ENCODE data around the gene AKR1A1.

GRCh38 chr1:45594412-45594811 lies 43.8 kb downstream of the AKR1A1 start:
- TF ChIP-seq RNF2 (IDR thresholded peaks at IDR 0.05; ENCODE audit: borderline replicate concordance, low read depth, low read length, missing control alignments, poor library complexity, severe bottlenecking) (no peak), RAD21 (IDR thresholded peaks at IDR 0.05 in 1 of 2, conservative IDR thresholded peaks at IDR 0.05 in 1 of 2; ENCODE audit: low read depth in 2 of 2, low read length in 2 of 2) (no peak), EP300 (IDR thresholded peaks at IDR 0.05; ENCODE audit: borderline replicate concordance in 1 of 2, low read depth in 2 of 2, low read length in 2 of 2) (no peak), POLR2A (IDR thresholded peaks at IDR 0.05; ENCODE audit: control extremely low read depth in 1 of 2, low read depth in 2 of 2, low read length in 2 of 2) (peak in 1 of 2 experiments; percentile 26; a peak in 1 of 3 replicates), JUND (IDR thresholded peaks at IDR 0.05; ENCODE audit: low read length) (no peak)
- TF ChIP-seq, protein P1, sequence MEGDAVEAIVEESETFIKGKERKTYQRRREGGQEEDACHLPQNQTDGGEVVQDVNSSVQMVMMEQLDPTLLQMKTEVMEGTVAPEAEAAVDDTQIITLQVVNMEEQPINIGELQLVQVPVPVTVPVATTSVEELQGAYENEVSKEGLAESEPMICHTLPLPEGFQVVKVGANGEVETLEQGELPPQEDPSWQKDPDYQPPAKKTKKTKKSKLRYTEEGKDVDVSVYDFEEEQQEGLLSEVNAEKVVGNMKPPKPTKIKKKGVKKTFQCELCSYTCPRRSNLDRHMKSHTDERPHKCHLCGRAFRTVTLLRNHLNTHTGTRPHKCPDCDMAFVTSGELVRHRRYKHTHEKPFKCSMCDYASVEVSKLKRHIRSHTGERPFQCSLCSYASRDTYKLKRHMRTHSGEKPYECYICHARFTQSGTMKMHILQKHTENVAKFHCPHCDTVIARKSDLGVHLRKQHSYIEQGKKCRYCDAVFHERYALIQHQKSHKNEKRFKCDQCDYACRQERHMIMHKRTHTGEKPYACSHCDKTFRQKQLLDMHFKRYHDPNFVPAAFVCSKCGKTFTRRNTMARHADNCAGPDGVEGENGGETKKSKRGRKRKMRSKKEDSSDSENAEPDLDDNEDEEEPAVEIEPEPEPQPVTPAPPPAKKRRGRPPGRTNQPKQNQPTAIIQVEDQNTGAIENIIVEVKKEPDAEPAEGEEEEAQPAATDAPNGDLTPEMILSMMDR (IDR thresholded peaks at IDR 0.05; ENCODE audit: control extremely low read depth in 1 of 3, insufficient read depth in 1 of 3, low read depth in 1 of 3, low read length in 3 of 3) = no peak
